Measurements from ENCODE around the gene EZH2.

Gene EZH2

DNA sequence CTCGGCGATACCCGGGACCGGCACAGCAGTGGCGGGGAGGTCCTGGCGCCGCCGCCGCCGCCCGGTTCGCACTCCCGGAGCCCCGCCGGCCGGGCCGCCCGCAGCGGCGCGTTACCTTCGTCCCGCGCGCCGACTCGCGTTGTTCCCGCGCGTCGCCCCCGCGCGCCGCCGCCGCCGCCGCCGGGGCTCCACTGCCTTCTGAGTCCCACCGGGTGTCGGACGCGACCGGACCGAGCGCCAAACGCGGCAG lies at the start of gene EZH2:
Gene EZH2, minus strand, starts transcription at position 243 of the 250 bp plus-strand sequence. CDS start 36,993 bp downstream, outside the sequence.
- DNase-seq: no peak

DNA sequence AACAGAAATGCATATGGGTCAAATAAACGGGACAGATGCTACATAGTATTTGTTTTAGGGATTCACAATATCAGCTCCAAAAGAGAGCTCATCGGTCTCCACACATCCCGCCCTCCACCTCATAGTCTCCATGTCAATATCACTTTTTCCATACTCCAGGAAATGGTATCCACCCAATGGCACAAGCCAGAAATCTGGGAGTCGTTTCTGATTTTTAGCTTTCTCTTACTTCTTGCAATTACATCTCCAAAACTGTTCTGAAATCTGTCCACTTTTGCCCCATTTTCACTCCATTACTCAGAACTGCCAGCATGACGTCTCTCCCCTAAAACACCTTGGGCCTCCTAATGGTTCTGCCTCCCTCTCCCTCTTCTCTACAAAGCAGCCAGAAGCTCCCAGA lies 47.4 kb upstream of the EZH2 start:
- DNase-seq: no peak

DNA sequence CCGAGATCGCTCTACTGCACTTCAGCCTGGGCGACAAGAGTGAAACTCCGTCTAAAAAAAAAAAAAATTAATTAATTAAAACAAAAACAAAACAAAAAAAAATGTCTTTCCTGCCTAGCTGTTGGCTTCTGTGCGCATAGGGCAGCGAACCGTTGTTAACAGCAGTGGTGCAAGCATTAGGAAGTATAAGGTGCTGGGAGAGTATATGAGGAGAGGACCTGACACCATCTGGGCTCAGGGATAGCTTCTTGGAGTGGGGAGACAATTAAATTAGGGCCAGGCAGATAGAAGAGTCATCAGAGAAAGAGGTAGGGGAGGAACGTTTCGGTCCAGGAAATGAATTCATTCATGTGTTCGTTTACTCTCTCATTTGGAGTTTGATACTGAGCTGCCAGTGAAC lies 46.2 kb upstream of the EZH2 start:
- no peak for DNase-seq

DNA sequence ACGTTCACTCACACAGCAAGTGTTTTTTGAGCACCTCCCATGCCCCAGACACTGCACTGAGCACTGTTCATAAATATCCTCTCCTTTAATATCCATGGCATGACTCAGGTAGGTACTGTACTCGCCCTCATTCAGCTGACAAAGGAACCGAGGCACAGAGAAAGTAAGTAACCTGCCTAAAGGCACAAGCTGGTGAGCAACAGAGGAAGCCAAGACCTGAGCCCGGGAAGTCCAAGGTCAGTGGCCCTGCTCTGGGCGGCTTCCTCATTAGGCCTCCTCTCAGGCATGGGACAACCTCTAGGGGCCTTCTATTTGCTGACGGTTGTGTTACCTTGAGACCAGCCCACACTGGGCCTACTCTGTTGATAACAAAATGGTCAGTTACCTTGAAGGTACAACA lies 45.1 kb upstream of the EZH2 start:
- no peak for DNase-seq

DNA sequence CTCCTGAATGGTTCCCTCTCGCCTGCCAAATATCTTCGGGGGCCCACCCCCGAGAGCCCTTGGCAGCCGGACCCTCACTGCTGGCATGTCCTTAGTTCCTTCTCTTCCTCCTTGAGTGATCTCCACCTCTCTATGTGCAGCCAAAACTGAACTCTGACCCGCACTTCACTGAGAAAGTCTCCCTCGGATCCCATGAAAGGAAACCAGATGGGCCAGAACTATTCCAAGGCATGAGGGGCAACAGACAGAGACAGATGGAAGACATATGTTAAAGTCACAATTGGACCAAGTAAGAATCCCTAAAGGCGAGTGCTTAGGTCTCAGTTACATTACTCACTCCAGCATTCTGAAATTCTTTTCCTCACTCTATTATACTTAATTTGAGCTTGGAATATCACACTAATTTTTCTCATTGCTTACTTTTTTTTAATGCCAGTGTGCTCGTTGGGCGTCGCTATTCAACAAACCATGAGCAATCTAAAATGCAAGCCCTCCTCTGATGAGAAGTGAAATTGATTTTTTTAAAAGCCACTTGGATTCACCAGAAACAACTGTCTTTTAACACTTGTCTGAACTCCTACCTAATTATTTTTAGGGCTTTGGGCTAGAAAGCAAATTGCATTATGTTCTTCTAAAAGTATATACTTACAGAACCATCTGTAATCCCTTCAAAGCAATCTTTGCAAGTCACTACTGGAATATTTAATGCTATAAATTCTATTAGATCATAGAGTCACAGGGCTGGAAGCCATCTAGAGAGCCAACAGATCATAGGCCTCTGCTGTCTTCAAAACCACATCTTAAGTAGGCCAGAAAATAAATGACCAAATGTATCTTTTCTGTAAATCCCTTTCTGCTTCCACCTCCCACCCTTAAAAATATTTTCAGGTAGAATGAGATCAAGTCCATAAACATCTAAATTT lies 43.3 kb upstream of the EZH2 start:
- no peak for DNase-seq

DNA sequence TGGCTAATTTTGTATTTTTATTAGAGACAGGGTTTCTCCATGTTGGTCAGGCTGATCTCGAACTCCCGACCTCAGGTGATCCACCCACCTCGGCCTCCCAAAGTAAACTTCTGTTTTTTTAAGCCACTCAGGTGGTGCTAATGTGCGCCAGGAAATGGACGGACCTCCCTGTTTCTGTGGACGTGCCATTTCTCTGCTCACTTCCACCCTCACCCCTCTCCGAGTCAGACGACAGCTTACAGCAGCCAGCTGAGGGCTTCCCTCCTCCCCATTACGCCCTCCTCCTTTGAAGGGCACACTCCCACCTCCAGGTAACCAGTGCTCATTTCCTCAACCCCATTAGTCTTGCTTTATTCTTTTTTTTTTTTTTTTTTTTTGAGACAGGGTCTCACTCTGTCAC lies 41.7 kb upstream of the EZH2 start:
- DNase-seq: no peak

DNA sequence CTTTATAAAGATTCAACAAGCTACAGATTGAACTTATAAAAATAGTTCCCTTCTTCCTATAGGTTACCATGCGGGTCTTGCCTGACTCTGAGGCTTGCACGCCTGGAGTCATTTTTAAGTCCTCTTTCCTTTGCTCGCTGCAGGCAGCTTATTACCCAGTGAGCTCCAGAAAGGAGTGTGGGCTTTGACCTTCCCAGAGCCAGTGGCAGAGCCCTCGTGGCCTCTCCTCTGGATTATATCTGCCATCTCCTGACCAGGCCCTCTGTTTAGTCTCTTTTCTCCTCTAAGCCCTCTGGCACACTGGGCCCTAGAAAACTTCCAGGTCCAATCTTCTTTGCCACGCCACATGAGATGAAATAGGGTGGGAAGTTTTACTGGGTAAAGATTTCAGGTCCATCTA lies 39.9 kb upstream of the EZH2 start:
- DNase-seq: no peak

DNA sequence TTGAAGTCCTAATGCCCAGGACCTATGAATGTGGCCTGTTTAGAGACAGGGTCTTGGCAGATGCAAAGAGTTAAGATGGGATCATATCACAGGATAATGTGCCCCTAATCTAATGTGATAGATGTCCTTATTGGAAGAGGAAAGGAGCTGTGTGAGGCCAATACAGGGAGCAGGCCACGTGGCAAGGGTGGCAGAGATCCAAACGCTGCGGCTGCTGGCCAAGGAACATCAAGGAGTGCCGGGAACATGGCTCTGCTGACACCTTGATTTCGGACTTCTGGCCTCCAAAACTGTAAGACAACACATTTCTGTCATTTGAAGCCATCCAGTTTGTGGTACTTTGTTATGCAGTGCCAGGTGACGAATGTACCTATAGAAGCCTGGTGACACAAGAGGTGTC lies 37.7 kb upstream of the EZH2 start:
- no peak for DNase-seq

DNA sequence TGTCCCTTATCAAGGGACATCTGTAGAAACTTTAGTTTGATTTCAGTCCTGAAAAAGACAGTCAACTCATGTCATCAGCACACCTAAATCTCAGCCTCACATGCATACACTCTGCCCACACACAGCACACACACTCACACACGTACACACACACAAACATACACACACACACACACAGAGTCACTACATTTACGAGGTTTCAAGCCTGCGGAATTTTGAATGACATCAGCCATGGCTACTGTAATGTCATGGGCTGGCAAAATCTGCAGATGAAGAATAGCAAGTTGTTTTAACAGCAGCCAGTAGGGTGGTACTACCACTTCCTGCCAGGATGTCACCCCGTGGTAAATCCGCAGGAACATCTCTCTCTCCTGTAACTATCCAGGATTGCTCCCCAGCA lies 37.1 kb upstream of the EZH2 start:
- DNase-seq: no peak

DNA sequence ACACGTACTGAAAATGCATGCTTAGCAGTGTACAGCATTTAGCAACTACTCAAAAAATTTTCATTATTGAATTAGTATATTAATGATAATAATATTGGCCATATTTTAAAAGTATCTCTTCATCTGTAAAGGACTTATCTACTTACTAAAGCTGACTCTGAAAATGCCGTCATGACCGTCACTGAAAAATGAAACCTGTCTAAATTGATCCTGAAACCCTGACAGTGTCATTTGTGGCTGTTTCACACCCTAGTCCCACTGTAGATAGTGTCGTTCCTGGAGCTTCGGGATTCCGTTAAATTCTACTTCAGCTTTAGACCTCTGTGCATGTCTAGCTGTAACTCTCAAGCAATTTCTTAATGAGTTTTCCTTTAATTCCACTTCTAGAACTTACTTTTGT lies 35.8 kb upstream of the EZH2 start:
- DNase-seq: no peak

DNA sequence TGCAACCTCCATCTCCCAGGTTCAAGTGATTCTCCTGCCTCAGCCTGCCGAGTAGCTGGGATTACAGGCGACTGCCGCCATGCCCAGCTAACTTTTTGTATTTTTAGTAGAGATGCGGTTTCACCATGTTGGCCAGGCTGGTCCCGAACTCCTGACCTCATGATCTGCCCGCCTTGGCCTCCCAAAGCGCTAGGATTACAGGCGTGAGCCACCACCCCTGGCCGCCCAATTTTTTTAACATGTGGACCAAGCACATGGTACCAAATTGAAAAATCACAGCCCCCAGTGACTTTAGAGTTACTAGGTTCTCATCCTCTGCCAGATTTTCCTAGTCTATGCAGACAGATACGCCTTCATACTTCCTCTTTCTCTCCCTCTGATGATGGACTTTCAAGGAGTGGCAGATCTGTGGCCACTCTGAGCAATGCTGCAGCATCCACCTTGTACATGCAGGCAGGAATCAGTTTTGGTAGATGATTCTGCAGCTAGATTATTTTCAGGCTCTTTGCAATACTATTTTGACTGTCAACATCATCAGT lies 34.0 kb upstream of the EZH2 start:
- DNase-seq: peak; percentile 25

DNA sequence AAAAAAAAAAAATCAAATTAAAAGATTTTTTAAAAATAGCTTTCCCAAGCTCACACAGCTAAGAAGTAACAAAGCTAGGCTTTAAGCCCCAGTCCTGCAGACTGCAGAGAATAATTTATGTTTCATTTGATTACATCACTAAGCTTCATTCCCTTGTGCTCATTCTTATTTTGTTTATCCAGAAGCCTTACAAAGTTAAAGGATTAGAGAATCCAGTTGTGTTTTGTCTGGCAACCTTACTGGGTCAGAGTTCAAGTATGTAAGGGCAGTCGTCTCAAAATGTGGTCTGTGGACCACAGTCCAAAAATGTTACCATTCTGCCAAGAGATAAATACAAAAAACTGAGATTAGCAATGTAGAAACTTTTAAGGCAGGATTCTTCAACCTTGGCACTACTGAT lies 32.1 kb upstream of the EZH2 start:
- DNase-seq: no peak

DNA sequence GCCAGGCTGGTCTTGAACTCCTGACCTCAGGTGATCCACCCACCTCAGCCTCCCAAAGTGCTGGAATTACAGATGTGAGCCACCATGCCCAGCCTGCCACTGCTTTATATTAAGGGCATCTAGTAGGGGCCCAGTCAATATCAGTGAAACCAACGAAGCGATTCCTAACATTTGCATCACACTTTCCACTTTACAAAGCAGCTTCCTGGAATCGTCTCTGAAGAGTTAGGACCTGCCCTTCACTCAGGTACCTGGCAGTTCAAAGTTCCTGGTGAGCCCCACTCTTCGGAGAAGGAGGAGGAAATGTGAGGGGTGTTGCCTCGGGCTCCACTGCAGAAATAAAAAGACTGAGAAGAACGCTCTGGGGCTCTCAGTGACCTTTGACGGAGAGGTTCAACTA lies 31.1 kb upstream of the EZH2 start:
- no peak for DNase-seq

DNA sequence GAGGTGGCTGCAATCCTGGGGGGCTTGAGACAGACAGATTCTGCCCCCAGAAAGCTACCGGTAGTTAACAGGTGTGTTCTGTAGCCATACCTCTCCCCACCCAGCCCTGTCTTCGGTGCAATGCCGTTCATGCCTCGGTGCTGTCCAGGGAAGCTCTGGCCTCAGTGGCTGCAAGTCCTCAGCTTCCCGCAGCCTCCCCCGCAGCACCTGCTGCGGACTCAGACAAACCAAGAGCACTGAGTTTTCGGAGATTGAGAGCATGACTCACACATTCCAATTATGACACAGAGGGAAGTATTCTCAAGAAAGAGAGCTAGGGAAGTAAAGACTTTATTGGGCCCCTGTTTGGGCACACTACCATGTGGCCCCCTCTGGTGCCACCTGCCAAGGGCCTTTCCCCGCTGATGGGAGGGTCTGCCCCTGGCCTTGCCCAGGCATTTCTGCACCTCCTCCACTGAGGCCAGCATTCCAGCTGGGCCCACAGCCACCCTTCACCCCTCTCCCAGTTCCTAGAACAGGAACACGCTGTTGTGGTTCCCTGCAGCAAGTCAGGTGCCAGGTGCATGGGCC lies 30.2 kb upstream of the EZH2 start:
- no peak for DNase-seq

DNA sequence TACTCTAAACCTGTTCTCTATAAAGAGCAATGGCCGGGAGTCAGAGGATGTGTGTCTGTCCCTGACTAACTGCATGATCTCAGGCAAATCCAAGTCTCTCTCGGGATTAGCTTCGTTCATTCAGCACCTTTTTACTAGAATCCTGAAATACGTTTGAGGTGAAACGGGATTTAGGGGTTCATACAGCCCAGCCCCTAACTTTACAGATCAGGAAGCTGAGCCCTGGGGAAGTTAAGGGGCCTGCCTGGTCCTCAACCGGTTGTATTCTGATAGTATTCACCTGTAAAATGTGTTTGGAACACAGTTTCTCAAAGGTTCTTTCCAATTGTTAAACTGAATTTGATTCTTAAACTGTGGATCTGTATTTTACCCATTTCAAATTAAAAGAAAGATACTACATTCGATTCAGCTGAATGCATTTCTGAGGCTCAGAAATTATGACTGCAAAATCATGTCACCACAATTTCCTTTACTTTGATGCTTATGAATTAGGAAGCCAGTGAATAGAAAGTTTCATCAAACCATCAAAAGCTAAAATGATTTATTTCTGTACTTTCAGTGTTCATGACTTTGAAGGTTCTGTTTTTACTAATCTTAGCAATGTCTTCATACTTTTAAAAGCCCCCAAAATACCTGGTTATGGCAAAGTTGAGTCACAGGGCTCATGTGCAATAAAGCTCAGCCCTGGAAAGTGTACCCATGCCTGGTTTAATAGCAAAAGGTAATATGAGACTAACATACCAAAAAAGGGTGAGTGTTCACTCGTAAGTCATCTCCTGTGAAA lies 28.9 kb upstream of the EZH2 start:
- no peak for DNase-seq

DNA sequence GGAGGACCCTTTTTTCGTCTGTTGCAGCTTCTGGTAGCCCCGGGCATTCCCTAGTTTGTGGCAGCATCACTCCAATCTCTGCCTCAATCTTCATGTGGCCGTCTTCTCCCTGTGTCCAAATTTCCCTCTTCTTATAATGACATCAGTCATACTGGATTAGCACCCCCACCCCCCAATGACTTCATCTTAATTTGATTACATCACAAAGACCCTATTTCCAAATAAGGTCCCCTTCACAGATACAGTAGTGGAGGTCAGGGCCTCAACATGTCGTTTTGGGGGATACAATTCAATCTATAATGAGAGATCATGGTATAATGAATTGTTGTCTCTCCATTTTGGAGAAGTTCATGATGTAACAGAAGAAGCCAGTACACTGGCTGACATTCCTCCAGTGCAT lies 28.1 kb upstream of the EZH2 start:
- DNase-seq: no peak

DNA sequence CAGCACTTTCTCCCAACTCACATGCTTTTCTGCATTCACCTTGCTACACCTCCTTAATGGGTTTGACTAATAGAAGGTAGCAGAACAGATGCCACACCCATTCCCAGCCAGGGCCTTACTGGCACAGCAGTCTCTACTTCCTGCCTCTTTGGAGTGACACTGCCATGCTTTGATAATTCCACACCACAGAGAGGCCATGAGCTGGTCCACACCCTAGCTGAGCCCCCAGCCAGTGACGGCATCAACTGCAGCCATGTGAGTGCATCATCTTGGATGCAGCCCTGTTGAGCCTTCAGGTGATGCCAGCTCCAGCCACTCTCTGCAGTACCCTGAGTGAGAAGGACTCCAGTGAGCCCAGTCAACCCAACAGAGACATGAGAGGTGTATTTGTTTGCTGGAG lies 27.5 kb upstream of the EZH2 start:
- peak; percentile 32 for DNase-seq

DNA sequence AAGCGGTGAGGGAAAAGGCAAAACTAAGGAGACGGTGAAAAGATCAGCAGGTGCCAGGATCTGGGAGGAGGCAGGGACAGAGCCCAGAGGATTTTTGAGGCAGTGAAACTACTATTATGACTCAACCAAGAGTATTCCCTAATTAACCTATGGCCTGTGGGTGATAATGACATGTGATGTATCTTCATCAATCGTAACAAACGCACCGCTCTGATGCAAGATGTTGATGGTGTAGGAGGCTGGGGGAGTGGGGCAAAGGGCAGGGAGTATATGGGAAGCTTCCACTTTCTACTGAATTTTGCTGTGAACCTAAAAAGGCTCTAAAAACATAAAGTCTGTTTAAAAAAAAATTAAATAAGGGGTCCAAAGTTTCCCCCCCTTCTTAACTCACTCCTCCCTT lies 25.5 kb upstream of the EZH2 start:
- DNase-seq: no peak

DNA sequence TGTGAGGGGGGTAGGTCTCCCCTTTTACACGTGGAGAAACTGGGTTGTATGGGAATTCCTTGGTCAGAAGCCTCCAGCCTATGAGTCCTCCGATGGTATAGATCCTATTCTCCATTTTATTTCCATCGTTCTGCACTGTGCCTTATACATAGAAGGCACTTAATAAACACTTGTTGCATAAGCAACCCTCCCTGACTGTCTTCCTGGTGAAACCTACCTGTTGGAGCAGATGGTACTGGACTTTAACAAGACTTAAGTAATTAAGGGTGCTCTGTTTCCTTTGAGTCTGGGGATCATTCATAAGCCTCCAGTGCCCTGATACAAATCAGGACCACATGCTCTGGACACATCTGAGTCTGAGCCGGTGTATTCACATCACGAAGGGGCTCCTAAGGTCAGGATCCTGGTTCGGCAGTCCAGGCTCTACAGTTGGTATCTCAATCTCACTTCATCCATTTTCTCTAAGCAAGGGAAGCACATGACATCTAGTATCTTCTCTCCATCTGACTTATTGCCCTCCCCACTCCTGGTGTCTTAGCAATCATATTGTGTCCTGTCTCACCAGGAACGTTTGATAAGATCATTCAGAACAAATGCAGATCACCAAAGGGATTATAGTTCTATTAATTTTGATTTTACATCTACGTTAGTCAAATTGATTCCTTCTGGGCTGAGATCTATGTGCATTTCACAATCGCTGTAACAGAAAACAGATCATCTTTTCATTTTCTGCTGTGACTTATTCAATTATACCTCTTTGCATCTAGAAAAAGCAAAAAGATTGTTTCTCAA lies 22.8 kb upstream of the EZH2 start:
- no peak for DNase-seq

DNA sequence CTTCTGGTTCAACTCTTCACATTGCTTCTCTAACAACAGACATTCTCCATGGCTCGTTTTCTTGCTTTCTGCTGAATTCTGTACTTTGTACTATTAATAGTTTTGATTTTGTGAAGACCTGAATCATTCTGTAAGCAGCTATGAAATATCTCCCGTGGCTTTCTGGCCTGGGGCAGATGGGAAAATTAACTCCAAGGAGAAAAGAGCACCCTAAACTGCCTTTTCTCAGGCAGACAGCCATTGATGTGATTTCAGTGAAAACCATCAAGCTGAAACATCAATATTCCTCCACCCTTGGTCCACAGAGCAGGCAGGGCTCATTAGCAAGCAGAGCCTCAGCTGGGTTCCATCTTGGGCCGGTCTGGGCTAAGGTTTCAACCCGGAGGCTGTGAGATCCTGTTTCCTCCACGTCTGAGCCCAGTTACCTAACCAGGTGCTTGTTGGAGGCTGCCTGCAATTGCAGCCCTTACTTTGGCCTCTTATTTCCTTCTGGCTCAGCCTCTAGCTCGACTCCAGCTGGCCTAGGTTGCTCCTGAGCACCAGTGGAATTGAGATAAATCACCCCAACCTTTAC lies 21.1 kb upstream of the EZH2 start:
- no peak for DNase-seq

DNA sequence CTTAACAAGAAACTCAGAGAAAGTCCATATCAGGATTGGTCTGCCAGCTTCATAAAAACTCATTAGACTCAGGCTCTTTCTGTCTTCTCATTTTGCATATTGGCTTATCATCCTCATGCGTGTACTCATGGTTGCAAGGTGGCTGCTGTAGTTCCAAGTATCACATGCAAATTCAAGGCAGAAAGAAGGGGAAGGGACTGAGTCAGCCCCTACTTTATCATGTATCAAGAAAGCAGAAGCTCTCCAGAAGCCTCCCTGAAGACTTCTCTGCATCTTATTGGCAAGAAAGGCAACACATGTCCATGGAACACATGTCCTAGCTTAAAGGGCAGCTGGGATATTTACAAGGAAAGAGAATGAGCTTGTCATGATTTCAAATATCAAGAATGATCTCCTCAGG lies 19.4 kb upstream of the EZH2 start:
- DNase-seq: peak; percentile 55

DNA sequence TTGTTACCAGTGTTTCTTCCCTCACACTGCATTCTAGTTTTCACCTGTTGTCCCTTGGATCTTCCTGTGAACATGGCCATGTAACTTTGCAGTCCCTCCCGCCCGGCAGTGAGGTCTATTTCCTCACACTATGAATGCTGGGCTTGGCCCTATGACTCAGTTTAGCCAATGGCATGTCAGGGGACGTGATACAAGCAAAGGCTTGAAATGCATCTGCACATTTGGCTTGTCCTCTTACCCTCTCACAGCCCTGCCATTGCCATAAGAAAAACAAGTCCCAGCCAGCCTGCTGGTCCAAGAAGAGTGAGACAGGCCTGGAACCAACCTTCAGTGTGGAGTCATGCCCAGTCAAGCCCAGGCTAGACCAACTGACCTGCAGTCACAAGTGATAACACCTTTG lies 17.1 kb upstream of the EZH2 start:
- no peak for DNase-seq
